Vagina (tissue), 2 donors: ENCODE data around the gene JAGN1. TPM values are rescaled to one million over a fixed set of nuclear protein-coding genes. Genes with fewer than 3 reads are reported as not detected.
A peak's percentile ranks its signal among the peaks of the same experiment; 100 is the strongest.

Experiments
- DNase-seq, 2 donors: peaks; one replicate each; pipeline ENCODE4 v3.0.0-alpha.2; 2017; ENCODE audit errors: extremely low spot score in 2 of 2
- H3K27ac ChIP-seq: fragments of 200-600 bp; sonication (generic); one replicate; pipeline ENCODE4 v1.5.1; 2019
- H3K27me3 ChIP-seq: fragments of 200-600 bp; sonication (generic); one replicate; pipeline ENCODE4 v1.5.1; 2019
- H3K36me3 ChIP-seq, 2 donors: fragments of 200-600 bp; sonication (generic); one replicate each; pipeline ENCODE4 v1.5.1; 2017 to 2019
- H3K4me1 ChIP-seq: fragments of 200-600 bp; sonication (generic); one replicate; pipeline ENCODE4 v1.5.1; 2019
- H3K4me3 ChIP-seq, 2 donors: fragments of 200-600 bp; sonication (generic); 1 replicate in 1 of 2; 2 replicates in 1 of 2; pipeline ENCODE4 v1.5.1; 2016 to 2019
- H3K9me3 ChIP-seq: fragments of 200-600 bp; sonication (generic); one replicate; pipeline ENCODE4 v1.5.1; 2019
- CTCF ChIP-seq, 3 experiments: fragments of 450-650 bp in 2 of 3; fragments of 200-600 bp in 1 of 3; sonication (generic) in 1 of 3; IDR thresholded peaks; one replicate each; pipeline ENCODE4 v1.5.1; 2017 to 2019; ENCODE audit warnings: antibody characterized with exemption in 3 of 3, mild to moderate bottlenecking in 2 of 3, moderate library complexity in 2 of 3
- POLR2A ChIP-seq, 2 donors: fragments of 450-650 bp; IDR thresholded peaks; one replicate each; pipeline ENCODE4 v1.6.1; 2017; ENCODE audit warnings: antibody characterized with exemption in 2 of 2, mild to moderate bottlenecking in 2 of 2, moderate library complexity in 2 of 2
- POLR2AphosphoS5 ChIP-seq, 2 donors: sonication (generic); formaldehyde crosslinking; IDR thresholded peaks; one replicate each; pipeline ENCODE4 v1.9.0; 2017; ENCODE audit warnings: antibody characterized with exemption in 2 of 2, mild to moderate bottlenecking in 2 of 2, low read depth in 1 of 2; ENCODE audit not compliant: insufficient read depth in 1 of 2
- intact Hi-C: fragments of 100-400 bp; cut with DNase I; formaldehyde crosslinking; loops from one replicate; pipeline ENCODE4 v1.15.1; 2023
- total RNA-seq: library from RNA; depleted of rRNA; stranded (reverse); fragments of >200 nt; gene quantifications from one replicate; pipeline ENCODE4 v1.2.3, GENCODE V29; 2016

JAGN1 gene
- total RNA-seq, 1 donor from 2014 or later: 32.7 TPM

GRCh38 chr3:9912294-9912935, 22.0 kb downstream of the JAGN1 start:
- Histone ChIP-seq H3K9me3 (no peaks in the 10 kb centered on the region), H3K4me3 (no peak overlapping the region), H3K27me3 (no peaks in the 10 kb centered on the region), H3K4me1 (peaks cover 47% of the 10 kb centered on the region), H3K36me3 (peaks cover 0 to 12% of the 10 kb centered on the region in 2 donors), H3K27ac (no peak overlapping the region)
- intact Hi-C loops: loop anchor here (10.0 kb wide), 1 partner anchor 178 kb away; the partner anchor contains the start of gene BRPF1
- DNase-seq: no peak
- TF ChIP-seq POLR2A (IDR thresholded peaks at IDR 0.05) (no peak), POLR2AphosphoS5 (IDR thresholded peaks at IDR 0.05; ENCODE audit: insufficient read depth in 1 of 2, low read depth in 1 of 2) (no peak), CTCF (IDR thresholded peaks at IDR 0.05) (no peak)

GRCh38 chr3:9913601-9914000, 23.2 kb downstream of the JAGN1 start:
- Histone ChIP-seq H3K36me3 (peaks cover 0 to 7% of the 10 kb centered on the region in 2 donors), H3K4me3 (no peak overlapping the region), H3K27ac (peak overlapping the region; percentile 90), H3K27me3 (no peaks in the 10 kb centered on the region), H3K9me3 (no peaks in the 10 kb centered on the region), H3K4me1 (peaks cover 59% of the 10 kb centered on the region)
- TF ChIP-seq POLR2AphosphoS5 (IDR thresholded peaks at IDR 0.05; ENCODE audit: insufficient read depth in 1 of 2, low read depth in 1 of 2) (no peak), CTCF (IDR thresholded peaks at IDR 0.05) (no peak), POLR2A (IDR thresholded peaks at IDR 0.05) (no peak)
- DNase-seq: no peak
- intact Hi-C loops: loop anchor here (10.0 kb wide), 1 partner anchor 179 kb away; the partner anchor contains the start of gene BRPF1

- Histone ChIP-seq H3K27ac (peak overlapping the region; percentile 90), H3K4me3 (no peak overlapping the region), H3K9me3 (no peaks in the 10 kb centered on the region), H3K36me3 (peaks cover 0 to 3% of the 10 kb centered on the region in 2 donors), H3K27me3 (no peaks in the 10 kb centered on the region), H3K4me1 (peaks cover 61% of the 10 kb centered on the region)
- DNase-seq: no peak
- intact Hi-C loops: loop anchor here (10.0 kb wide), 1 partner anchor 179 kb away; the partner anchor contains the start of gene BRPF1
- TF ChIP-seq POLR2A (IDR thresholded peaks at IDR 0.05): no peak
- no peak for TF ChIP-seq CTCF (IDR thresholded peaks at IDR 0.05)
- TF ChIP-seq POLR2AphosphoS5 (IDR thresholded peaks at IDR 0.05; ENCODE audit: insufficient read depth in 1 of 2, low read depth in 1 of 2): no peak
Observed at GRCh38 chr3:9914011-9914410, 23.6 kb downstream of the JAGN1 start.

- H3K4me1 ChIP-seq: peaks cover 61% of the 10 kb centered on the region
- intact Hi-C loops: loop anchor here (5.0 to 10.0 kb wide), 2 partner anchors 52 to 180 kb away; partner anchors contain the start of gene BRPF1
Observed at GRCh38 chr3:9914559-9915253, 24.3 kb downstream of the JAGN1 start.

More at GRCh38 chr3:9914559-9915253, 24.3 kb downstream of the JAGN1 start:
- TF ChIP-seq CTCF (IDR thresholded peaks at IDR 0.05): no peak
- TF ChIP-seq POLR2A (IDR thresholded peaks at IDR 0.05): no peak
- no peak for TF ChIP-seq POLR2AphosphoS5 (IDR thresholded peaks at IDR 0.05; ENCODE audit: insufficient read depth in 1 of 2, low read depth in 1 of 2)
- no peak for DNase-seq
- Histone ChIP-seq H3K27me3 (no peaks in the 10 kb centered on the region), H3K36me3 (no peaks in the 10 kb centered on the region), H3K27ac (peak overlapping the region; percentile 90), H3K4me3 (peak overlapping the region; percentile 58 to 76), H3K9me3 (no peaks in the 10 kb centered on the region)
